Skin epidermis (tissue), 12 donors: ENCODE results near the gene HOXB1.
A peak's percentile ranks its signal among the peaks of the same experiment; 100 is the strongest.
"Not testable (repeated sequence)": the region's sequence is repeated elsewhere in the genome, so short reads cannot be mapped to it uniquely, and the experiment has no call there.

Experiments
- H3K27ac ChIP-seq, 21 experiments: fragments of 200-600 bp; sonication (generic) in 11 of 21; one replicate each; pipeline ENCODE4 v1.5.0; 2020; ENCODE audit warnings: mild to moderate bottlenecking in 3 of 21, inconsistent platforms in 2 of 21, moderate library complexity in 2 of 21
- H3K4me3 ChIP-seq, 7 experiments: fragments of 200-600 bp; sonication (generic) in 2 of 7; one replicate each; pipeline ENCODE4 v1.5.0; 2020; ENCODE audit warnings: inconsistent platforms in 2 of 7, mild to moderate bottlenecking in 2 of 7, moderate library complexity in 1 of 7

Gene HOXB1

DNA sequence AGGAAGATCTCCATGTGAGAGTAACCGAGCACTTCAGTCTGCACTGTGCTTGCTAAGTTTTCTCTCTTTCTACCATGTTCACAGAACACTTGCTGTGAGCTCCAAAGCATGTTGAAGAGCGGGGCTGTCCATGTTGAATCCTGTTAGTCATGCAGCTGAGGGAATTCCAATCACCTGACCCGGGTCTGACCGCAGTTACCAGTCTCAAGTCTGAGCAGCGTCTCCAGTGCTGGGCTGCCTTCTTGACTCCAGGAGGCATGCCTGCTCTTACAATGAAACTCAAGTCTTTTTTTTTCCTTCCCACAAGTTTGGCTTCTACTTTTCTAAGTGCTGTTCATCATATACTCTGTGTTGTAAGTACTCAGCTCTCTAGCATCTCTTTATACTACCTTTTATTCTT, 44.3 kb downstream of the HOXB1 start:
- H3K27ac ChIP-seq = peak overlapping the region in 3 of 21 experiments; percentile 39 to 76 (median 70)
- H3K4me3 ChIP-seq = no peak overlapping the region

DNA sequence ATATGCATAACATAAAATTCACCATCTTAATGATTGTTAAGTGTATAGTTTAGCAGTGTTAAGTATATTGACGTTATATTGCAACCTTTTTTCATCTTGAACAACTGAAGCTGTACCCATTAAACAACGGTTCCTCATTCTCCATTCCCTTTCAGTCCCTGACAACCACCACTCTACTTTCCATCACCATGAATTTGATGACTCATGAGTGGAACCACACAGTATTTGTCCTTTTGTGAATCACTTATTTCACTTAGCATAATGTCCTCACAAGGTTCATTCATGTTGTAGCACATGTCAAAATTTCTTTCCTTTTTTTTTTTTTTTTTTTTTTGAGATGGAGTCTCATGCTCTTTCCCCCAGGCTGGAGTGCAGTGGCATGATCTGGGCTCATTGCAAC, 46.0 kb downstream of the HOXB1 start:
- H3K27ac ChIP-seq = peak overlapping the region in 2 of 21 experiments; percentile 72 to 76

DNA sequence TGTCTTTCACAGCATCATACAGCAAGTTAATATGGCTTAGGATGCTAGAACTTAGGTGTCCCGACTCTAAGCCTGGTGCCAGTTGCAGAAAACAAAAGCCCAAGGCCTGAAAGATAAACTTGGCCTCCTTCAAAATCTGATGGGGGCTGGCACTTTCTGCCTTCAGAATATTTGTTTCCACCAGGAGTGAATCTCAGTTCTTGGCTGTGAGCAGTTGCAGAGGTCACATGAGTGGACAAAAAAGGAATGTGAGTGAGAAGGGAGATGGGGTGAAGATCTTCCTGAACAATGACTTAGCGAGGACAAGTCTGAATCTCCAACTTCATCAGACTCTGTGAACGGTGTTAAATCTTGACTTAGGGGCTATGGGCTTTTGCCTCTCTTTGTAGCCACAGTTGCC, 46.6 kb downstream of the HOXB1 start:
- no peak overlapping the region for H3K4me3 ChIP-seq
- H3K27ac ChIP-seq = peak overlapping the region in 6 of 21 experiments; percentile 10 to 76 (median 64)

More for the DNA sequence above, 46.0 kb downstream of the HOXB1 start:
- no peak overlapping the region for H3K4me3 ChIP-seq

DNA sequence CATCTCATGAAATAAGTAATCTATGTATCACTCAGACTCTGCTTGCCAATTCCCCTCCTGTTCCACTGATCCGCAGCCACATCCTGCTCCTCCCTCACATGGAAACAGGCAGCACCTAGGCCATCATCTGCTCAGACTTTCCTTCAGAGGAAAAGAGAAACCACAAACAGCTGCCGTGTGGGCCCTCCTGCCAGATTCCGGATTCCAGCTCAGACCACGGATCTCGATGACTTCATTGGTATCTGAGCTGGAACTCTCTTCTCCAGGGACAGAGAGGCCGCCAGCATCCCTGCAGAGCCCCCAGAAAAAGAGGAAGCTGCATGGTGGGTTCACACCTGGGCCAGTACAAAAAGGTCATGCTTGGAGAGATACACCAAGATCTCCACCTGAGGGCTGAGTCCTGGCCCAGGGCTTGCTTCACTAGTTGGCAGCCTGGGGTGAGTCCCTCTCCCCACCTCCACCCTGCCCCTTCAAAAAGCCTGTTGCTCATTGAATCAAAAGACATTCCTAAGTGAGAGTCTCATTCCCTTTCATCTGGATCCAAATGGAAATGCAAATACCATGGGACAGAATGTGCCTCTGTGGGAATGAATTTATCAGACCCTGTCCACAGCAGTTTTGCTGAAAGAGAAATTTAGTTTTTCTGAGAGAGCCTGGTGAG, 47.2 kb downstream of the HOXB1 start:
- Histone ChIP-seq H3K4me3 (no peak overlapping the region), H3K27ac (peak overlapping the region in 6 of 21 experiments; percentile 16 to 79 (median 53))

DNA sequence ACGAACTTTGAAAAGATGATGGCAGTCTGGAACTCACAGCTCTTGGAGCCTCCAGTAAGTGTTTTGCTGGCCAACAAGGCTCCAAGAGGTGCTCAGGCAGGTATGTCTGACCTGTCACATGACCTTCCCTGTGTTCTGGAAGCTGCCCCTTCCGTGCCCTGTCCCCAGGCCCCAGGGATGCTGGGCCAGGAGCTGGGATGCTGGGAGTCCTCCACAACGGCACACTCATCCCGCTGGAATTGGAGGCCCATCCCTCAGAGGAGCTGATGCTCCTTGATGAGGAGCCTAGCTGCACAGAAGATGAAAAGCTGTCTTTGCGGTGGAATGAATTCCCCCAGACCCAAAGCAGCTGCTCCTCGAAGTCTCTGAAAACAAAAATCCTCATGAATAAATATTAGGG, 47.8 kb downstream of the HOXB1 start:
- peak overlapping the region in 7 of 21 experiments; percentile 12 to 85 (median 69) for H3K27ac ChIP-seq
- H3K4me3 ChIP-seq = no peak overlapping the region

DNA sequence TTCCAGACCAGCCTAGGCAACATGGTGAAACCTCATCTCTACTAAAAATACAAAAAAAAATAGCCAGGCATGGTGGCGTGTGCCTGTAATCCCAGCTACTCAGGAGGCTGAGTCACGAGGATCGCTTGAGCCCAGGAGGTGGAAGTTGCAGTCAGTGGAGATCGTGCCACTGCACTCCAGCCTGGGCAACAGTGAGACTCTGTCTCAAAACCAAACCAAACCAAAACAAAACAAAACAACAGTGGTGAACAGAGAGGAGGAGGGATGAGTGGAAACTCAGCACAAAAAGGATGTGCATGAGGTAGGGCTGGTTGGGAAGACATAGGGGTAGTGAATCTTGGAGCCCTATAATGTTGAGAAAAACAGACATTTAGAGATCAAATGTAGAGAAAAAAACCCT, 48.5 kb downstream of the HOXB1 start:
- peak overlapping the region in 7 of 21 experiments; percentile 12 to 85 (median 69) for H3K27ac ChIP-seq
- not testable (repeated sequence) for H3K4me3 ChIP-seq

DNA sequence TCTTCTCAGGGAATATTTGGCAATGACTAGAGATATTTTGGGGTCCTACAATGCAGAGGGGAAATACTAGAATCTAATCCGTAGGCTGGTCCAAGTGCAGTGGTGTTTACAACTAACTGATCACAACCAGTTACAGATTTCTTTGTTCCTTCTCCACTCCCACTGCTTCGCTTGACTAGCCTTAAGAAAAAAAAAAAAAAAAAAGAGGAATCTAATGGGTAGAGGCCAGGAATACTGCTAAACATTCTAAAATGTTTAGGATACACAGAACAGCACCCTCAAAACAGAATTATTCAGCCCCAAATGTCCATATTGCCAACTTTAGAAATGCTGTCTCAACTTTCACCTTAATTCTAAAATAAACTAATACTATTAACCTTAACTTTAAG, 51.8 kb downstream of the HOXB1 start:
- Histone ChIP-seq H3K27ac (no peak overlapping the region), H3K4me3 (no peak overlapping the region)
